MM.1S (cell line): ENCODE results near the gene CCDC83.

Experiments used
- DNase-seq: peaks from one replicate; pipeline ENCODE4 v3.0.0-alpha.2; 2015
- H2AFZ ChIP-seq: fragments of 300-600 bp; sonication (generic); 2 replicates; pipeline ENCODE4 v1.6.0; 2016; ENCODE audit warnings: antibody characterized with exemption, low read length
- H3F3A ChIP-seq: fragments of 300-600 bp; sonication (generic); 2 replicates; pipeline ENCODE4 v1.6.1; 2016; ENCODE audit warnings: mild to moderate bottlenecking, antibody characterized with exemption, low read length, moderate library complexity, mixed read lengths; ENCODE audit not compliant: insufficient read depth
- H3K27ac ChIP-seq: fragments of 300-600 bp; sonication (generic); 2 replicates; pipeline ENCODE4 v1.5.1; 2016; ENCODE audit warnings: mild to moderate bottlenecking, low read length
- H3K27me3 ChIP-seq: fragments of 300-600 bp; sonication (generic); replicated peaks from 2 replicates; pipeline ENCODE4 v1.6.0; 2016; ENCODE audit warnings: low read length; ENCODE audit not compliant: insufficient read depth
- H3K36me3 ChIP-seq: fragments of 300-600 bp; sonication (generic); replicated peaks from 2 replicates; pipeline ENCODE4 v1.6.1; 2016; ENCODE audit warnings: mild to moderate bottlenecking, low read length, mixed read lengths; ENCODE audit not compliant: insufficient read depth
- H3K4me1 ChIP-seq: fragments of 300-600 bp; sonication (generic); 2 replicates; pipeline ENCODE4 v1.6.1; 2016; ENCODE audit warnings: low read length, mixed read lengths
- H3K4me2 ChIP-seq: fragments of 300-600 bp; sonication (generic); 2 replicates; pipeline ENCODE4 v1.6.0; 2016; ENCODE audit warnings: low read depth, low read length
- H3K4me3 ChIP-seq: fragments of 300-600 bp; sonication (generic); 2 replicates; pipeline ENCODE4 v1.5.1; 2016; ENCODE audit warnings: low read length, mixed read lengths
- H3K79me2 ChIP-seq: fragments of 300-600 bp; sonication (generic); 2 replicates; pipeline ENCODE4 v1.6.1; 2016; ENCODE audit warnings: mixed run types, low read length, mixed read lengths
- H3K9ac ChIP-seq: fragments of 300-600 bp; sonication (generic); 2 replicates; pipeline ENCODE4 v1.6.1; 2016; ENCODE audit warnings: low read length, mixed read lengths
- H3K9me2 ChIP-seq: fragments of 300-600 bp; sonication (generic); replicated peaks from 2 replicates; pipeline ENCODE4 v1.6.1; 2016; ENCODE audit warnings: mild to moderate bottlenecking, low read length, mixed read lengths; ENCODE audit not compliant: insufficient read depth
- H3K9me3 ChIP-seq: fragments of 300-600 bp; sonication (generic); replicated peaks from 2 replicates; pipeline ENCODE4 v1.6.1; 2016; ENCODE audit warnings: mild to moderate bottlenecking, low read length, mixed read lengths; ENCODE audit not compliant: insufficient read depth
- H4K20me1 ChIP-seq: fragments of 300-600 bp; sonication (generic); 2 replicates; pipeline ENCODE4 v1.6.1; 2016; ENCODE audit warnings: mild to moderate bottlenecking, low read length, moderate library complexity, mixed read lengths; ENCODE audit not compliant: insufficient read depth
- CTCF ChIP-seq: fragments of 300-600 bp; sonication (generic); IDR thresholded peaks from 2 replicates; pipeline ENCODE4 v1.5.1; 2016; ENCODE audit warnings: antibody characterized with exemption, low read length, mixed read lengths
- EZH2 ChIP-seq: fragments of 300-600 bp; sonication (generic); optimal IDR thresholded peaks from 2 replicates; pipeline ENCODE3; 2017; ENCODE audit warnings: low read depth, mild to moderate bottlenecking, antibody characterized with exemption, low read length, mixed read lengths
- EZH2phosphoT487 ChIP-seq: fragments of 300-600 bp; sonication (generic); IDR thresholded peaks from 2 replicates; pipeline ENCODE4 v1.6.1; 2018; ENCODE audit warnings: antibody characterized with exemption, low read length

The CCDC83 gene

DNA sequence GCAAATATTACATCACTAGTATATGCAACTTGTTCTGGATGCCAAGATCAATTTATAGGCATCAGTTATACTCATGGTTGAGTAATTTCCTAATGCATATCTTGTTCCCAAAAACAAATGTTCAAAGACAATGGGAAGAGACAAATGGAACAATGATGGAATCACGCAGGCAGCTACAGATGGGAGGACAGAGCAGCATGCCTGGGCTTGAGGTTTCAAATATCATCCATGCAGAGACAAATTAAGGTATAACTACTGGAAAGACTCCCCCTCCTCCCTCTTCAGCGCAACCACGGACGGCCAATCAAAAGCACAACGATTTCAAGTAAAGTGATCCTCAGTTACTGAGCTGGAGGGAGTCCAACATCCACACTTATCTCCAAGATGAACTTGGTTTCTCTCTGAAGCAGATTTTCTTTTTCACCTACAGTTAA lies 106.8 kb downstream of the CCDC83 start:
- Histone ChIP-seq H3K4me2 (no peak overlapping the region), H3K9me2 (no peaks in the 10 kb centered on the region), H3K4me1 (no peaks in the 10 kb centered on the region), H3K27me3 (no peaks in the 10 kb centered on the region), H2AFZ (no peak overlapping the region), H3K36me3 (0 out of 2 replicates have a peak, but pooled peaks cover 6% of the 10 kb centered on the region), H3F3A (no peaks in the 10 kb centered on the region), H3K27ac (no peak overlapping the region), H4K20me1 (no peaks in the 10 kb centered on the region), H3K4me3 (no peak overlapping the region), H3K9me3 (no peaks in the 10 kb centered on the region), H3K79me2 (peaks cover 9% of the 10 kb centered on the region; the same call in 1 of the 2 replicates), H3K9ac (no peak overlapping the region)
- DNase-seq, result no peak
- no peak for TF ChIP-seq EZH2phosphoT487
- TF ChIP-seq CTCF, result no peak
- TF ChIP-seq EZH2, result no peak

GRCh38 chr11:85965202-85965601 lies 110.0 kb downstream of the CCDC83 start:
- no peak overlapping the region for H3K4me2 ChIP-seq
- H3K9ac ChIP-seq, result no peak overlapping the region
- no peaks in the 10 kb centered on the region for H3K9me3 ChIP-seq
- H3F3A ChIP-seq, result no peaks in the 10 kb centered on the region
- no peaks in the 10 kb centered on the region for H4K20me1 ChIP-seq
- no peak overlapping the region for H3K27ac ChIP-seq
- 0 out of 2 replicates have a peak, but pooled peaks cover 3% of the 10 kb centered on the region for H3K36me3 ChIP-seq
- peaks cover 16% of the 10 kb centered on the region for H3K79me2 ChIP-seq
- DNase-seq, result no peak
- no peak overlapping the region for H3K4me3 ChIP-seq
- H3K4me1 ChIP-seq, result no peaks in the 10 kb centered on the region
- no peaks in the 10 kb centered on the region for H3K9me2 ChIP-seq
- H2AFZ ChIP-seq, result no peak overlapping the region
- TF ChIP-seq CTCF (no peak), EZH2phosphoT487 (no peak), EZH2 (no peak)
- H3K27me3 ChIP-seq, result no peaks in the 10 kb centered on the region

- H3K9ac ChIP-seq, result no peak overlapping the region
- H3F3A ChIP-seq, result no peaks in the 10 kb centered on the region
- no peak for DNase-seq
- H3K79me2 ChIP-seq, result peaks cover 14% of the 10 kb centered on the region
- peaks cover 3% of the 10 kb centered on the region; the same call in 1 of the 2 replicates for H3K36me3 ChIP-seq
- no peak overlapping the region for H2AFZ ChIP-seq
- no peak overlapping the region for H3K27ac ChIP-seq
- H3K4me3 ChIP-seq, result no peak overlapping the region
- H3K4me2 ChIP-seq, result no peak overlapping the region
- H3K9me2 ChIP-seq, result no peaks in the 10 kb centered on the region
- no peaks in the 10 kb centered on the region for H4K20me1 ChIP-seq
- no peaks in the 10 kb centered on the region for H3K4me1 ChIP-seq
- H3K27me3 ChIP-seq, result no peaks in the 10 kb centered on the region
- no peaks in the 10 kb centered on the region for H3K9me3 ChIP-seq
- TF ChIP-seq CTCF, result no peak
- no peak for TF ChIP-seq EZH2phosphoT487
Measured at GRCh38 chr11:85967457-85967856, 112.3 kb downstream of the CCDC83 start.
